Skin epidermis (tissue), 12 donors: ENCODE measurements around the gene MRPS18A.
A peak's percentile ranks its signal among the peaks of the same experiment; 100 is the strongest.
"Not testable (repeated sequence)": the region's sequence is repeated elsewhere in the genome, so short reads cannot be mapped to it uniquely, and the experiment has no call there.

Experiments used
- H3K27ac ChIP-seq, 21 experiments: fragments of 200-600 bp; sonication (generic) in 11 of 21; one replicate each; pipeline ENCODE4 v1.5.0; 2020; ENCODE audit warnings: mild to moderate bottlenecking in 3 of 21, inconsistent platforms in 2 of 21, moderate library complexity in 2 of 21
- H3K4me3 ChIP-seq, 7 experiments: fragments of 200-600 bp; sonication (generic) in 2 of 7; one replicate each; pipeline ENCODE4 v1.5.0; 2020; ENCODE audit warnings: inconsistent platforms in 2 of 7, mild to moderate bottlenecking in 2 of 7, moderate library complexity in 1 of 7

MRPS18A gene

GRCh38 chr6:43674291-43674690 is 13.3 kb downstream of the MRPS18A start:
- no peak overlapping the region for H3K27ac ChIP-seq
- H3K4me3 ChIP-seq = no peak overlapping the region

GRCh38 chr6:43673444-43674084 is 14.0 kb downstream of the MRPS18A start:
- Histone ChIP-seq H3K4me3 (no peak overlapping the region), H3K27ac (peak overlapping the region in 1 of 21 experiments; percentile 60)

- H3K27ac ChIP-seq = peak overlapping the region in 5 of 21 experiments; percentile 19 to 60 (median 37)
- H3K4me3 ChIP-seq = no peak overlapping the region
These were observed 15.5 kb downstream of the MRPS18A start for GRCh38 chr6:43671801-43672690.

GRCh38 chr6:43671011-43671800 is 16.4 kb downstream of the MRPS18A start:
- H3K27ac ChIP-seq = peak overlapping the region in 7 of 21 experiments; percentile 1 to 78 (median 63)

GRCh38 chr6:43670623-43670986 is 17.0 kb downstream of the MRPS18A start:
- Histone ChIP-seq H3K27ac (peak overlapping the region in 8 of 21 experiments; percentile 1 to 78 (median 64)), H3K4me3 (no peak overlapping the region)

More at GRCh38 chr6:43671011-43671800, 16.4 kb downstream of the MRPS18A start:
- no peak overlapping the region for H3K4me3 ChIP-seq

GRCh38 chr6:43669922-43670622 is 17.5 kb downstream of the MRPS18A start:
- Histone ChIP-seq H3K27ac (peak overlapping the region in 19 of 21 experiments; percentile 15 to 78 (median 59)), H3K4me3 (no peak overlapping the region)

- H3K4me3 ChIP-seq = no peak overlapping the region
- H3K27ac ChIP-seq = peak overlapping the region in 19 of 21 experiments; percentile 15 to 78 (median 59)
These were observed 18.3 kb downstream of the MRPS18A start for GRCh38 chr6:43669050-43669921.

- peak overlapping the region in 15 of 21 experiments; percentile 26 to 78 (median 59) for H3K27ac ChIP-seq
- H3K4me3 ChIP-seq = no peak overlapping the region
These were observed 19.2 kb downstream of the MRPS18A start for GRCh38 chr6:43668151-43669028.

GRCh38 chr6:43667245-43668150 is 20.1 kb downstream of the MRPS18A start:
- H3K4me3 ChIP-seq = no peak overlapping the region
- peak overlapping the region in 8 of 21 experiments; percentile 11 to 78 (median 49) for H3K27ac ChIP-seq

- no peak overlapping the region for H3K27ac ChIP-seq
These were observed 21.2 kb downstream of the MRPS18A start for GRCh38 chr6:43666196-43666920.

GRCh38 chr6:43665376-43665775 is 22.2 kb downstream of the MRPS18A start:
- Histone ChIP-seq H3K27ac (no peak overlapping the region), H3K4me3 (no peak overlapping the region)

More at GRCh38 chr6:43666196-43666920, 21.2 kb downstream of the MRPS18A start:
- no peak overlapping the region for H3K4me3 ChIP-seq

GRCh38 chr6:43662948-43663347 is 24.6 kb downstream of the MRPS18A start:
- H3K27ac ChIP-seq, H3K4me3 ChIP-seq: not testable (repeated sequence)

GRCh38 chr6:43658161-43658560 is 29.4 kb downstream of the MRPS18A start:
- Histone ChIP-seq H3K27ac (no peak overlapping the region), H3K4me3 (no peak overlapping the region)

GRCh38 chr6:43657221-43657802 is 30.3 kb downstream of the MRPS18A start:
- Histone ChIP-seq H3K27ac (no peak overlapping the region), H3K4me3 (no peak overlapping the region)

GRCh38 chr6:43652822-43653221 is 34.8 kb downstream of the MRPS18A start:
- H3K27ac ChIP-seq, H3K4me3 ChIP-seq: not testable (repeated sequence)
